ENCODE data around the gene GJD4. TPM values are rescaled to one million over a fixed set of nuclear protein-coding genes. Genes with fewer than 3 reads are reported as not detected.

Gene GJD4
- total RNA-seq, 4 donors from 2014 or later: not detected

GRCh38 chr10:35581655-35582054 lies 23.5 kb upstream of the GJD4 start:
- TF ChIP-seq CTCF (IDR thresholded peaks at IDR 0.05) (no peak), POLR2A (IDR thresholded peaks at IDR 0.05) (no peak)
- peaks cover 0 to 57% (median 0%) of the 10 kb centered on the region in 4 donors for H3K27me3 ChIP-seq
- H3K36me3 ChIP-seq: no peaks in the 10 kb centered on the region
- H3K4me1 ChIP-seq: peaks cover 0 to 11% (median 0%) of the 10 kb centered on the region in 3 donors
- DNase-seq: no peak
- intact Hi-C loops (cut with DNase I): no loop called here
- WGBS, 2 donors: 89 to 94% methylated on average over 6 of the region's 6 CpGs
- H3K27ac ChIP-seq: no peak overlapping the region
- no peaks in the 10 kb centered on the region for H3K9me3 ChIP-seq
- no peak overlapping the region for H3K4me3 ChIP-seq

GRCh38 chr10:35584946-35585345 lies 20.2 kb upstream of the GJD4 start:
- Histone ChIP-seq H3K36me3 (no peaks in the 10 kb centered on the region), H3K4me3 (no peak overlapping the region), H3K27me3 (peaks cover 0 to 79% (median 1%) of the 10 kb centered on the region in 4 donors), H3K9me3 (no peaks in the 10 kb centered on the region), H3K4me1 (peaks cover 0 to 11% (median 0%) of the 10 kb centered on the region in 3 donors), H3K27ac (no peak overlapping the region)
- DNase-seq: no peak
- 88 to 90% methylated on average over 9 of the region's 9 CpGs for WGBS, 2 donors
- intact Hi-C loops (cut with DNase I): no loop called here
- no peak for TF ChIP-seq POLR2A (IDR thresholded peaks at IDR 0.05)
- no peak for TF ChIP-seq CTCF (IDR thresholded peaks at IDR 0.05)

- Histone ChIP-seq H3K4me1 (peaks cover 0 to 11% (median 0%) of the 10 kb centered on the region in 3 donors), H3K27me3 (peaks cover 0 to 80% (median 1%) of the 10 kb centered on the region in 4 donors), H3K9me3 (peaks cover 0 to 4% (median 0%) of the 10 kb centered on the region in 3 donors), H3K4me3 (no peak overlapping the region), H3K36me3 (no peaks in the 10 kb centered on the region), H3K27ac (no peak overlapping the region)
- no peak for DNase-seq
- no peak for TF ChIP-seq POLR2A (IDR thresholded peaks at IDR 0.05)
- no peak for TF ChIP-seq CTCF (IDR thresholded peaks at IDR 0.05)
- WGBS, 2 donors: 91 to 97% methylated on average over 11 of the region's 11 CpGs
- intact Hi-C loops (cut with DNase I): no loop called here
These were observed 19.8 kb upstream of the GJD4 start for GRCh38 chr10:35585356-35585755.

GRCh38 chr10:35585903-35586535 lies 19.1 kb upstream of the GJD4 start:
- no peak overlapping the region for H3K27ac ChIP-seq
- peaks cover 0 to 11% (median 0%) of the 10 kb centered on the region in 3 donors for H3K4me1 ChIP-seq
- DNase-seq: no peak

More at GRCh38 chr10:35585903-35586535, 19.1 kb upstream of the GJD4 start:
- WGBS, 2 donors: 23 to 54% methylated on average over 7 to 8 of the region's 8 CpGs
- no peak overlapping the region for H3K4me3 ChIP-seq
- H3K36me3 ChIP-seq: no peaks in the 10 kb centered on the region
- intact Hi-C loops (cut with DNase I): no loop called here
- H3K27me3 ChIP-seq: peaks cover 0 to 80% (median 3%) of the 10 kb centered on the region in 4 donors
- peaks cover 0 to 8% (median 0%) of the 10 kb centered on the region in 3 donors for H3K9me3 ChIP-seq
- TF ChIP-seq POLR2A (IDR thresholded peaks at IDR 0.05): no peak
- TF ChIP-seq CTCF (IDR thresholded peaks at IDR 0.05): no peak

Measured in esophagus squamous epithelium (tissue), 5 donors.